GM21619 (cell line): Measurements from ENCODE around the gene OR2AG2.
A peak's percentile ranks its signal among the peaks of the same experiment; 100 is the strongest.
"Not testable (repeated sequence)": the region's sequence is repeated elsewhere in the genome, so short reads cannot be mapped to it uniquely, and the experiment has no call there.

Source experiments
- ATAC-seq: cut with Tn5 transposase; IDR thresholded peaks from one replicate; pipeline ENCODE4 v1.9.1; 2021; ENCODE audit not compliant: unreplicated experiment

The OR2AG2 gene

GRCh38 chr11:6771926-6772893 lies at the start of gene OR2AG2:
TSS of gene OR2AG2 (minus strand) at chr11:6771976. CDS start at chr11:6768957, 3,019 bp downstream.
- peak; percentile 90 for ATAC-seq

GRCh38 chr11:6818967-6819366 lies 47.2 kb upstream of the OR2AG2 start:
- no peak for ATAC-seq

GRCh38 chr11:6817694-6818093 lies 45.9 kb upstream of the OR2AG2 start:
- ATAC-seq: no peak

- no peak for ATAC-seq
Observed at GRCh38 chr11:6813656-6814055, 41.9 kb upstream of the OR2AG2 start.

GRCh38 chr11:6812390-6813005 lies 40.7 kb upstream of the OR2AG2 start:
- ATAC-seq: peak; percentile 94

GRCh38 chr11:6801075-6801474 lies 29.3 kb upstream of the OR2AG2 start:
- not testable (repeated sequence) for ATAC-seq

GRCh38 chr11:6799402-6799801 lies 27.6 kb upstream of the OR2AG2 start, which contains the start of gene OR6A2:
TSS of gene OR6A2 (minus strand) at chr11:6799689. CDS start at chr11:6795708, 3,981 bp downstream.
- no peak for ATAC-seq

- no peak for ATAC-seq
Observed at GRCh38 chr11:6794639-6795038, 22.9 kb upstream of the OR2AG2 start.

- no peak for ATAC-seq
Observed at GRCh38 chr11:6790546-6790945, 18.8 kb upstream of the OR2AG2 start.

- ATAC-seq: no peak
Observed at GRCh38 chr11:6782720-6783119, 10.9 kb upstream of the OR2AG2 start, which contains the start of gene OR2AG1. TSS of gene OR2AG1 (plus strand) at chr11:6783020. CDS start at chr11:6785038, 2,018 bp downstream.

- no peak for ATAC-seq
Observed at GRCh38 chr11:6780829-6781228, 9.1 kb upstream of the OR2AG2 start.

- ATAC-seq: no peak
Observed at GRCh38 chr11:6778518-6778917, 6.7 kb upstream of the OR2AG2 start.

GRCh38 chr11:6757373-6757967 lies 14.3 kb downstream of the OR2AG2 start:
- peak; percentile 84 for ATAC-seq

GRCh38 chr11:6755953-6756347 lies 15.8 kb downstream of the OR2AG2 start:
- no peak for ATAC-seq

GRCh38 chr11:6755303-6755952 lies 16.3 kb downstream of the OR2AG2 start:
- ATAC-seq: no peak

- no peak for ATAC-seq
Observed at GRCh38 chr11:6747097-6747668, 24.6 kb downstream of the OR2AG2 start.

GRCh38 chr11:6746626-6747025 lies 25.1 kb downstream of the OR2AG2 start:
- no peak for ATAC-seq

GRCh38 chr11:6746086-6746618 lies 25.6 kb downstream of the OR2AG2 start:
- peak; percentile 82 for ATAC-seq

GRCh38 chr11:6745465-6746015 lies 26.2 kb downstream of the OR2AG2 start:
- ATAC-seq: peak; percentile 64

- no peak for ATAC-seq
Observed at GRCh38 chr11:6745018-6745417, 26.8 kb downstream of the OR2AG2 start.
